Measurements from ENCODE around the gene PRKCZ.

PRKCZ gene

DNA sequence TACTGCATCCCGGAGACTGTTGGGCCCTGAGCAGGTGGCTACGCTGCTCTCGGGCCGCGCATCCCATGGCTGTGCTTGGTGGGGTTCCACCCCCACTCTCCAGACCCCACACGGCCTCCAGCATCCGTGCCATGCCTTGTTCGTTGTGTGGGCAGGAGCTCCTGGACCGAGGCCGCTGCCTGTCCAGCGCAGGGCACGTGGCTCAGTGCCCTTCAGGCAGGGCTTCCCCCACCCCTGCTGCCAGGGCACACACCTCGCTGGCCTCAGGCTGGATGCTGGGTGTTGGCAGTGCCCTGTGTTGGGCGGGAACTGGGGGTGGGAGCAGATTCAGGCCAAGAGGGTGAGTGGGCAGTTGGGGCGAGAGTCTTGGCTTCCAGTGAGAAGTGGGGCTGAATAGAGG lies 9.9 kb downstream of the PRKCZ start:
- in situ Hi-C loops (cut with MboI; ENCODE audit: low sequenced_read_pairs) = no loop called here

DNA sequence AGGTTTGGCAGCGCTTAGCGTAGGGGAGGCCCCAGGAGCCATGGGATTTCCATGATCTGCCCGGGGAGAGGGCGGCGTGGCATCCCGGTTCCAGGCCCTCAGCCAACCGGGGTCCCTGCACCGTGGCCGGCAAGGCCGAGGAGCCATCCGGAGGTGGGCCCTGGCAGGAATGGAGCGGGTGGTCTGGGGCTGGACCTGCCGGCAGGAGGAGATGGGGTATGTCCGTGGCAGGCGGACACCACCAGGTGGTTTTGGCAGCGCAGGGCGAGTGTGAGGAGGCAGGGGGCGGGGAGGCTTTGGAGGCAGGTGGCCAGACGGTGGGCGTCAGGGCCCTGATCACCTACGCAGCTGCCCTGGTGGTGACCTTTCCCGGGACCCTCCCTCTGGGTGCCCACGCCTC lies 10.3 kb downstream of the PRKCZ start:
- in situ Hi-C loops (cut with MboI; ENCODE audit: low sequenced_read_pairs) = no loop called here

DNA sequence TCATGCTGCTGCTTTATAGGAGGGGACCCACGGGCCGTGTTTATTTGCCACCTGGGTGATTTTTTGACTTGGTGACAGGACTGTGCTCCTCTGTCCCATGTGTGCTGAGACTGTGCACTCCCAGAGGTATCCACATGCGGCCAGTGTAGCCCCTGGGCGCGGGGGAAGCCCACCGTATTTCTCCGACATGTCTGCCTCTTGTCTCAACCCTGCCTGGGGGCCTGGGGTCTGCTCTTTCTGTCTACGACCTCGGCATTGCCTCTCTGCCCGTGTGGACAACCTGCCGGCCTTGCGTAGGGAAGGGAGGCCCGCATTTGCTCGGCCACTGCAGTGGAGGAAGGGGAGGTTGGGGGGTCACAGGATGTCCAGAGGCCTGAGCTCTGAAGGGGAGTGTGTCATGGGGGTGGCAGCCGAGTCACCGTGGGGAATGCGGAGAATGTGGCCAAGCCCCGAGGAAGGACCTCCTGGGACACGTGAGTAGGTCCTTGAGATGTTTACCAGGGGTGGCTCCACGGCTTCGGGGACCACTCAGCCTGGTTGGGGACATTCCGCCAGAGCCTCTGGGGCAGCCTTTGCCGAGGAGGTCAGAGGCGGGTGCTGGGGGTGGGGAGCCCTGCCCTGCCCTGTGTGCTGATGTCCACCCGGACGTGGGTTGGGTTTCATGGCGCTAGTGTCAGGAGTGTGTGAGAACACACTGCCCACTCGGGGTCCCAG lies 11.0 kb downstream of the PRKCZ start:
- in situ Hi-C loops (cut with MboI; ENCODE audit: low sequenced_read_pairs) = no loop called here

DNA sequence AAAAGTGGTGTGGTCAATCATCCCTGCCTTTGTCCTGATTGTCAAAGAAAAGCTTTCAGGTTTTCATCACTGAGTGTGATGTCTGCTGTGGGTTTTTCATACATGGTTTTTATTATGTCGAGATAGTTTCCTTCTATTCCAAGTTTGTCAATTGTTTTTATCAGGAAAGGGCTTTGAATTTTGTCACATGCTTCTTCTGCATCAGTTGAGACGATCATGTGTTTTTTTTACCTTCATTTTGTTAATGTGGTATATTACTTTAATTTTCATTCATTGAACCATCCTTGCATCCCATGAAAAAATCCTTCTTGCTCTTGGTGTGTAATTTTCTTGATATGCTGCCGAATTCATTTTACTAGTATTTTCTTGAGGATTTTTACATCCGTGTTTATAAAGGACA lies 15.5 kb downstream of the PRKCZ start:
- in situ Hi-C loops (cut with MboI; ENCODE audit: low sequenced_read_pairs) = no loop called here

DNA sequence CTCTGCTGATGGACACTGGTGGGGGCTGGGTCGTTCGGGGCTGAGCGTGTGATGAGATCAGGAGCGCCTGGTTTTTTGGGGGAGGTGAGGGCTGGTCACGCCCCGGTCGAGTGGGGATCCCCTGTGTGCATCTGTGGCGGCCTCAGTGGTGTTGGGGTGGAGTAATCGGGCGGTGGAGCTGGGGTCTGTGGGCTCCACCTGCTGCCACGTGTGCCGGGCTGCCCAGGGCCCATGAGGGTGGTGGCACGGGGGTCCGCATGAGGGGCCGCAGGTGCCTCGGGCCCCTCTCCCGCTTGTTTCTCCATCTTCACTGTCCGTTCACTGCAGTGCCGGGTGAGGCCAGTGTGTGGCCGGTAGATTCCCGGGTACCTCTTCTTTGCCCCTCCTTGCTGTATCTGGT lies 17.2 kb downstream of the PRKCZ start:
- in situ Hi-C loops (cut with MboI; ENCODE audit: low sequenced_read_pairs) = no loop called here

DNA sequence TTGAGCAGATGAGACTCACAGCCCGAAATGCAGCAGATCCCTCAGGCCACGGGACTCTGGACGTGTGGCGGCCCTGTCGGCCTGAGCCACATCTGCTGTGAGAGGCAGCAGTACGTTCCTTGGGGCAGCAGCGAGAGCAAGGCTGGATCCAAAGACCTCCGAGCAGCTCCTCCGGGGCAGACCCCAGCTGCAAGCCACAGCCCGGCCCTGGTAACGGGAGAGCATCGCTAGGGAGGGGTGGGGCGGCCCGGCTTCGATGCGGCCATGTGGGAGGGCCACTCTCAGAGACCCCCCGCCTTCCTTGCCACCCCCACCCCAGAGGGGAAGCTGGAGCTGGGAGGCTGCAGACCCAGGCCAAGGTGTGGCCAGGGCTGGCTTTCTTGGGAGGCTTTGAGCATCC lies 17.8 kb downstream of the PRKCZ start:
- in situ Hi-C loops (cut with MboI; ENCODE audit: low sequenced_read_pairs) = no loop called here

DNA sequence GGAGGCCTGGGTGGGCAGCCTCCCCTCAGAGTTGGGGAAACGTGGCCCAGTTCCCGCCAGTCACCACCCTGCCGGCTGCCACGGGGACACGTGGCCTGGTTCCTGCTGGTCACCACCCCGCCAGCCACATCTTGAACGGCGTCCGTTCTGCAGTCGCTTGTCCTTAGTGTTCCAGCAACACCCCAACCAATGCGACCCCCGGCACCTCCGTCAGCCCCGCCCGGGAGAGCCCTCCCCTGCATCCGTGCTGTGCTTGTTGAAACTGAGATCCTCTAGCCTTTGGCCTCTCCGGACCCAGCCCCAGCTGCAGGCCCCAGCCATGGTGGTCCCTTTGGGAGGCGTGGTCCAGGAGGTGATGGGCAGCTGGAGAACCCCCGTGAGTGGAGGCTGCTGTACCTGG lies 18.7 kb downstream of the PRKCZ start:
- in situ Hi-C loops (cut with MboI; ENCODE audit: low sequenced_read_pairs) = no loop called here

DNA sequence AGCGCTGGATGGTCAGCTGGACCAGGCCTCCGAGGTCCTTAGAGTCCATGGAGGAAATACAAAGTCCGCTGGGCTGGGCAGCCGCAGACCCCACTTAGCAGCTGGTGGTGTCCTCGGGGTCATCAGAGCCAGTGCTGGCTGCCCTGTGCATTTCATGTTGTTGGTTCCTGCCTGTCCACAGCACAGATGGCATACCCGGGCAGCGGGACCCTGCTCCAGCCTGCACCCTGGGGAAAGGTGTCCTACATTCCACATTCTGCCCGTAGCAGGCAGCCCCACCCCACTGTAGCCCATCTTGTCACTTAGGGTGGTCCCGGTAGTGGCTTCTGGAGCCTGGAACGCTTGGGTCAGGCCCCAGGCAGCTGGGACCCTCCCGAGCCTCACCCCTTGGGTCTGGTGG lies 19.8 kb downstream of the PRKCZ start:
- in situ Hi-C loops (cut with MboI; ENCODE audit: low sequenced_read_pairs) = no loop called here

DNA sequence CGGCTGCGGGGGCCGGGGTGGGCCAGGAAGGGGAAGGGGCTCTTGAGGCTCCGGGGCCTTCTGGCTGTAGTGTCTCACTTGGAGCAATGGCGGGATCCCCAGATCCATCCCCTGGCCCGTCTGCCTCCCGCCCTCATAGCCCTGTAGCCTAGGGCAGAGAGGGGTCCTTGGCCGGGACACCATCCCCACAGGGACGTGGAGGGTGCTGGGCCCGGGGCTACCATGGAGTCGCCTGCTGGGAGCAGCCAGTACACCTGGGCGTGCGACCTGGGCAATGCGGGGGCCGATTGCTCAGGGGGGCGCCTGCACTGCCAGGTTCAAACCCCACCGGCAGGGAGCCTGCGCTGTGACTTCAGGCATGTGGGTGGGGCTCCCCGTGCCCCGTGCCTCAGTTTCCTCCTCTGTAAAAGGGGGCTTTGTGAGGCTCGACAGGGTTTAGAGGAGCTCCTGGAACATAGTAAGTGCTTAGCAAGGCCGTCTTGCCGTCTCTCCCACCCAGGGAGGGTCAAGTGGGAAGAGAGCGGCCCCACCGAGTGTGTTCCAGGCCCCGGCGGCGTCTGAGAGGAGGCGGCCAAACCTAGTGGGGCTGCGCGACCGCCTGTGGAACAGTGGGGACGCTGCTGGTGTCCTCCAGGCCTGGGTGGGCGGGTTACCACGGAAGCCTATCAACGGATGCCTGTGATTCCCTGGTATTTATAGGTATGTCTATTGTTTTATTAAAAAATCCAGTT lies 20.8 kb downstream of the PRKCZ start:
- in situ Hi-C loops (cut with MboI; ENCODE audit: low sequenced_read_pairs) = no loop called here

DNA sequence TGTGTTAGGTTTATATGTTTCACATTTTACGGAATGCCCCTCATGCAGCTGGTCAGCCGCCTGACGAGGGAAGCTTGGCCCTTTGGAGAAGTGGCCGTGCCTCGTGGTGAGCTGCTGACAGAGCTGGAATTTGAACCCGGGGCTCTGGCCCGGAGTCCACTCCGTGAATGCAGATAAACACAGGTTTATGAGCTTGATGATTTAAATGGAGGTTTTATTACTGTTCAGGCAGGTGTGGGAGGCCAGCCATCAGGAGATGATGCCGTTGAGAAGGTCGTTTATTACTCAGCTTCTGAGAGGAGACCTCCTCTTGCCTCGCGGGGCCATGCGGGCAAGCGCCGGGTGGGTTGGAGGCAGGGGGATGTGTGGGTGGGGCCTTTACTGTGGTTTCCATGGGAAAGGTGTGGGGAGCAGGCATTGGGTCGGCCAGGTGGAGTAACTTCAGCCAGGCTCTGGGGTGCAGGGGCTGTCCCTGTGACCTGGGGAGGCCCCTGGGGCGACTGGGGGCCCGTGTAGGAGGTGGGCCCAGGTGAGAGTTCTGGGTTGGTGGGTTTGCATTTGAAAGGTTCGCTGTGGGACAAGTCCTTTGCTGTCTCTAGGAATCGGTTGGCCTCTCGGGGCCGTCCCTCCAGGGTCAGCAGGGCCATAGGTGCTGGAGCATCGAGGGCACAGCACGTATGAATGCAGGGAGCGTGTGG lies 22.0 kb downstream of the PRKCZ start:
- in situ Hi-C loops (cut with MboI; ENCODE audit: low sequenced_read_pairs) = no loop called here

DNA sequence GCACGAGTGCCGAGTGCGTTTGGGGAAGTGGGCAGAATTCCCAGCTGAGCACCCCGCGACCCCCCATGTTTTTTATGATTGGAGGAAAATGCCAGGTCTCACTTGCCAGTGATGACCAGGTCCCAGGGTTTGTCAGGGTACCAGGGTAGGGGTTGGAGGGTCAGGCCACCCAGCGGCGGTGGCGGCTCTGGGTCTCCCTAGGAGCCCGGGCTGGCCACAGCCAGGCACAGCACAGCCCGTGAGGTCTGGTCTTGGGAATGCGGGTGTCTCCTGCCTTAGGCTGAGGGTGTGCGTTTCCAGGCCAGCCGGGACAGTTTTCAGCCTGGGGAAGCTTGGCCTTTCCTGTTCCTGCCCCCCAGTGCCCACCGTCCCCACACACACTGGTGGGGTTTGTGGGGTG lies 22.7 kb downstream of the PRKCZ start:
- in situ Hi-C loops (cut with MboI; ENCODE audit: low sequenced_read_pairs) = no loop called here

DNA sequence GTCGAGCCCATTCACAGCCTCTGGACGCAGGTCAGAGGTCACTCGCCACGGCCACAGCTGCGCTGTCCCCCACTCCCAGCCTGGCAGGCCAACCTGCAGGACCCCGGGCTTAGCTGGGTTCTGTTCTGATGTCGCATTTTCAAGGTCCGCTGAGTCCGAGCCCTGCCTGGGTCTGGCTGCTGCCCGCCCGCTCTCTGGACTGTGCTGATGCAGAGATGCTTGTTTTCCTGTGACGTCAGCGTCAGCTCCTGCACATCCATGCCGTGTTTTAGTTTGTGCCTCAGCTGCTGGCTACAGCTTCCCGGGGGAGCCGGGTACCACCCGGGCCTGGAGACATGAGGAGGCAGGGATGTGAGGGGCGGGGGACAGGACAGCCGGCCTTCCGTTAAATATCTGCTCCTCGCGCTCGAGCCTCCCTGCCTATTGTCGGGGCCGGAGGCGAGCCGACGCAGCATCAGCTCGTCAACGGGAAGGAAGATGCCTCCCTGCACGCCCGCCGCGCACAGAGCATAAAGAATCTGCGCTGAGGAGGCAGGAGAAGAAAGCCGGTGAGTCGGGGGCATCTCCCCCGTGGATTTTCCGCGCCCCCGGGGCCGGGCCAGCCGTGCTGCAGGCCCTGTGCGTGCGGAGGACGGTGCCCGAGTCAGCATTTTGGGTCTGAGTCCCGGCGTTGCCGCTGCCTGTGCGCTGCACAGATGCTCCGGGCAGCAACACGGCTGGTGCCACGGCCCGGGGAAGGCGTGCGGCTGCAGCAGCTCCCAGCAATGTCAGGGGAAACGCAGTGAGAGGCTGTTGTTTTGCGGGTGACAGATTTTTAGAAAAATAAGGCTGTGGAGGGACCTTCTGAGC lies 23.4 kb downstream of the PRKCZ start:
- in situ Hi-C loops (cut with MboI; ENCODE audit: low sequenced_read_pairs) = no loop called here

DNA sequence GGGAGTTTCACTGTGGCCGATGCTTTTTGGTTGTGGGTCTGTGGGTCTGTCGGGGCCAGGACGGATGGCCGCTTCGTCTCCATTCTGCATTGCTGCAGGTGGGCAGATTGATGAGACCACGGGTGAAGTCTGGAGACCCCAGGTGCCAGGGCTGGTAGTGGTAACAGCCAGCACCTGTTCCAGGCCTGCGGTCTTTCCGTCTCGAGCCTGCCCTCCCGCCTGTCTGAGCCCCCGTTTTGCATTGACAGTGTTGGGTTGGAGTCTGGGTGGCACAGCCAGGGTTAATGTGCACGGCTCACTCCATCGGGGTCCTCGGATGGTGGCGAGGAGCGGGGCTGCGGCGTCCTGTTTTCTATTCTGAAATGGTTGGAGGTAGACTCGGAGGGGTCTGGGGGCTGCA lies 24.2 kb downstream of the PRKCZ start:
- in situ Hi-C loops (cut with MboI; ENCODE audit: low sequenced_read_pairs) = no loop called here

DNA sequence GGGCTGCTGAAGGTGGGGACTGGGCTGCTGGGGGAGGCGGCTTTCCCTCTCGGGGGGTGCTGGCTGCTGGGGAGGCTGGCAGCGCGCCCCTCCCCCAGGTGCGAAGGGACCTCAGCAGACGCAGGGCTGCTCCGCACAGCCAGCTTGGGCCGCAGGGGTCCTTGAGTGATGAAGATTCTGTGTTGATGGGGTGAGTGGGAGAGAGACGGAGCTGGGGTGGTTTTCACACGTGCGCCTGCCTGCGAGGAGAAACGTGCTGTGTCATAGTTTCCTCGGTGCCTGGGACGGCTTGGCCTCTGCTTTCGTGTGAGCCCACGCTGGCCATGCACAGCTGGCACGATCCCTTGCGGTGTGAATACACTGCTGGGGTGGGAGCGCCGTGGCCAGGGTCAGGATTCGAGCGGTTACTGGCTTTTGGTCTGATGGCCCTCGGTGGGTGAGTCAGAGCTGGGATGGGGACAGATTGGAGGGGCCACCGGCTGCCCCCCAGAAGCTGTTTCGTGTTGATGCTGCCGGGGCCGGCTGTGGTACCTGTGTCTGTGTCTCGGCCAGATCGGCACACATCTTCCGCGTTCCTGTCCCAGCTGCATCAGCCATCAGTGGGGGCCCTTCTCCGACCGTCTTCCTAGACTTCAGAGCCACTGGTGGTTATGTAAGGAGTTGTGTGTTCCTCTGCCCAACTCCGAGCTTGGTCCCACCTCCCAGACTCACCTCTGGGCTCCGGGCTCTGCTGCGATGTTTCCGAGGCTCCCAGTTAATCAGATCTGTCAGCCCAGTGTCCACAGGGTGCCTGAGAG lies 24.9 kb downstream of the PRKCZ start:
- in situ Hi-C loops (cut with MboI; ENCODE audit: low sequenced_read_pairs) = no loop called here

DNA sequence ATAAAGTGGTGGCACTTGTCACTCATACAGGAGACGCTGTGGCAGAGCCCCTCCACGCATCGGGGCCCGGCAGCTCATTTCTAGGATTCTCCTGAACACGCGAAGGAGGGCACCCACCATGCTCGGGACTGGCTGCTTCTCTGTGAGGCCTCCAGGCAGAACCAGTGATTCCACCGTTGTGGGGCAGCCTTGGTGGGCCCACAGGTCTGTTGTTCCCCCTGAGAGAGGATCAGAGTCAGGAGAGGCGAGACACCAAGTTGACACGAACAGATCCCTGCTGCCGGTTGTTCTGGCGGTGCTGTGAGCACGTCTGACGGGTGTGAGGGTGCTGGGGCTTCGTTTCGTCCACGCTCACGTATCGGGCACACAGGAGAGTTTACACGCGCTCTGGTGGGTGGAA lies 26.6 kb downstream of the PRKCZ start:
- in situ Hi-C loops (cut with MboI; ENCODE audit: low sequenced_read_pairs) = no loop called here

DNA sequence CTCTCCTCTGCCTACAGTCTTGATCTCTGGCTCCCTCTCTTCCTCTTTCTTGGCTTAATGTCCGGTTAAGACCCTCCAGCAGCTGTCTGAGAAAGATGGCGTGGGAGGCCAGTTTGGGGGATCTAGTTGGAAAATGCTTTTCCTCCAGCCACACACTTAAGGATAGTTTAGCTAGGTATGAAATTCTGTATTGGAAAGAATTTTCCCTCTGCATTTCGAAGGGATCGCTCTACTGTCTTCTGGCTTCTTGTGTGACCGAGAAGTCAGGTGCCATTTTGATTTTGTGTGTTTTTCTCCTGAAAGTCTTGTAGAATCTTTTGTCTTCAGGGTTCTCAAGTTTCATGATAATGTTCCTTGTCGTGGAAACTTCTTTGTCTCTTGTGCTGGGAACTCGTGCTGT lies 28.0 kb downstream of the PRKCZ start:
- in situ Hi-C loops (cut with MboI; ENCODE audit: low sequenced_read_pairs) = no loop called here

DNA sequence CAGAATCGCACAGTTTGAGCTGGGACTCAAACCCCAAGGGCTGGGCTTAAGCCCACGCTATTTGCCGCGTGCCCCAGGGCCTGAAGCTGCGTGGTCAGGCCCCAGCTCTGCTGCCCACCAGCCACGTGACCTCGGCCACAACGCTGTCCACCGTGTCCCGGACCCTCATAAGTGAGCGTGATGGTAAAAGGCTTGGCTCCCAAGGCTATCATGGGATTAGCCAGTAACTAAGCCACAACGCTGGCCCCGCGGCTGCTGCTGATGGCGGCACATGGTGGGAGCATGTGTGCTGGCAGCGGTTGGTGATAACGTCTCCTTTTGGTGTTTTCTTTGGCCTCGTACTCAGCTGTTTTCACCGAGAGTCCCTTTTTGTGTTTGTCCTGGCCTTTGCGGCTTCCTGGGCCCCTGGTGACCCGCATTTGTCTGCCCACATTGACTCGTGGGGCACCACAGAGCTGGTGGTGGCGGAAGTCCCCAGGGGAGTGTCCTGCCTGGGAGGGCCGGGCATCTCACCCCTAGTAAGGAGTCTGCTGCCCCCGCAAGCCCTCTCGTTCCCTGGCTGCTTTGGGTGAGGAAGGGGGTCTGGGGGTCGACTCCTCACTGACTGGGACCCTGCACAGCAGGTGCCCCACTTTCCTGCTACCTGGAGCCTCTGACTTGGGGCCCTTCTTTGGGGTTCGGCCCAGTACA lies 29.3 kb downstream of the PRKCZ start:
- in situ Hi-C loops (cut with MboI; ENCODE audit: low sequenced_read_pairs) = no loop called here

DNA sequence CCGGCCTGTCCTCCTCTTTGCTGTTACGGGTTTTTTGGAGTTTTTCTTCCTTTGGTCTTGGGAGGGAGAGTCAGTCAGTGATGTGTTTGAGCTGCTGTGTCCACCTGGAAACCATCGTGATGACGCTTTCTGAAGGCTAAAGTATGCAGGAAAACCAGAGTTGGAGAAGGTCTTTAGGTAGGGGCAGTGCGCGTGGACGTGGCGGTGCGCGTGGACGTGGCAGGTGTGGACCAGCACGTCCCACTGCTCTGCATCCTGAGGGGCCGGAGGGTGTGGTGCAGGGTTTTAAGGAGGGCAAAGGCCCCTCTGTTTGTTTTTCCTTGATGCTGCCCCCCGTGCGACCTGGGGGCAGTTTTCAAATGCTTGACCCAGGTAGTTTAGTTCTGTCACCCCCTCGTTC lies 29.9 kb downstream of the PRKCZ start:
- in situ Hi-C loops (cut with MboI; ENCODE audit: low sequenced_read_pairs) = no loop called here

DNA sequence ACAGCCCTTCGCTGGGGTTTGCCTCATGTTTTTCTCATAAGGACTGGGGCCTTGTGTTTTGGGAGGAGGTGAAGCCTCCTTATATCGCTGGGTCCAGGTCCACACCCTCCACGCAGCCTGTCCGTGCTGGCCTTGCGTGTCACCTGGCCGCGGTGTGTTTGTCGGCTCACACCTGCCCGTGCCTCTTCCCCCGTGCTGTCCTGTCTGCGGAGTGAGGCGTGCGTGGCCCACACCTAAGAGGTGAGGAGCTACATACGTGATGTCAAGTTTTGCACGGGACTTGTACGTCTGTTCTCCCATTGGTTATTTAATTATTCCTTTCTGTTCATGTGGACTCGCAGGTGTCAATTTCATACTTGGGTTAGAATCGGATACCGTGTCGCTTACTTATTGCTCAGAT lies 30.7 kb downstream of the PRKCZ start:
- in situ Hi-C loops (cut with MboI; ENCODE audit: low sequenced_read_pairs) = no loop called here

DNA sequence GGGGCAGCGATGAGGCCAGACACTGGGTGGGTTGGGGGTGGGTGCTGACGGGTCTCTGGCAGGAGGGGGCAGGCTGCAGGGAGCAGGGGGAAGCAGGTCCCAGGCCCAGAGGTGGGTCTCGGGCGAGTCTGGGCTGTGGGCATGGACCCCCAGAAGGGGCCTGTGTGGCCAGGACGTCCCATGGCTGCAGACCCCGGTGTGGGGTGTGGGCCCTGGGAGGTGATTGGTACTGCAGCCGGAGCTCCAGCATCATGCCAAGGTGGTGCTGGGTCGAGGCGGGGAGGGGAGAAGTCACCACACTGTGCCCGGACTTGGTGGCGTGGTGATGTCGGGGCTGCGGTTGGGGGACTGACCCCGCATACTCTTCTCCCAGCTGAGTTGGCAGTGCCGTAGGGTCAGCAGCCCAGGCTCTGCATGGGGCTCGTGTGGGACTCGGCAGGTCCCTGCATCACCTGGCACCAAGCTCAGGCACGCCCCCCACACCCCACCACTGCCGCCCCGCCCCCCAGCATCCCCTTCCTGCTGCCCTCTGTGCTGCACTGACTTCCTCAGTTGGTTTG lies 31.2 kb downstream of the PRKCZ start:
- in situ Hi-C loops (cut with MboI; ENCODE audit: low sequenced_read_pairs) = no loop called here
